HG03280 (cell line): ENCODE results near the gene TTLL10.

ENCODE experiments used
- ATAC-seq: cut with Tn5 transposase; IDR thresholded peaks from one replicate; pipeline ENCODE4 v1.9.1; 2021; ENCODE audit warnings: mild to moderate bottlenecking, moderate library complexity; ENCODE audit not compliant: unreplicated experiment

Gene TTLL10

GRCh38 chr1:1217621-1218523 is 44.2 kb downstream of the TTLL10 start:
- no peak for ATAC-seq

GRCh38 chr1:1218524-1219200 is 45.0 kb downstream of the TTLL10 start:
- ATAC-seq, result no peak

GRCh38 chr1:1219341-1219740 is 45.7 kb downstream of the TTLL10 start:
- ATAC-seq, result no peak

GRCh38 chr1:1220197-1220596 is 46.5 kb downstream of the TTLL10 start:
- no peak for ATAC-seq

- ATAC-seq, result no peak
Measured at GRCh38 chr1:1221887-1222574, 48.4 kb downstream of the TTLL10 start.

- no peak for ATAC-seq
Measured at GRCh38 chr1:1222575-1223225, 49.0 kb downstream of the TTLL10 start.

GRCh38 chr1:1223321-1223720 is 49.6 kb downstream of the TTLL10 start:
- ATAC-seq, result no peak

GRCh38 chr1:1223891-1224290 is 50.2 kb downstream of the TTLL10 start:
- ATAC-seq, result no peak

- no peak for ATAC-seq
Measured at GRCh38 chr1:1225238-1225845, 51.7 kb downstream of the TTLL10 start.

- ATAC-seq, result no peak
Measured at GRCh38 chr1:1225913-1226312, 52.2 kb downstream of the TTLL10 start.

GRCh38 chr1:1226566-1227362 is 53.1 kb downstream of the TTLL10 start:
- ATAC-seq, result no peak

GRCh38 chr1:1227386-1227785 is 53.7 kb downstream of the TTLL10 start:
- ATAC-seq, result no peak

- no peak for ATAC-seq
Measured at GRCh38 chr1:1228187-1228586, 54.5 kb downstream of the TTLL10 start.

GRCh38 chr1:1228596-1229321 is 55.1 kb downstream of the TTLL10 start:
- ATAC-seq, result no peak

GRCh38 chr1:1229770-1230169 is 56.1 kb downstream of the TTLL10 start:
- ATAC-seq, result no peak

GRCh38 chr1:1230656-1231399 is 57.1 kb downstream of the TTLL10 start:
- ATAC-seq, result no peak

- peak; percentile 91 for ATAC-seq
Measured at GRCh38 chr1:1231400-1232207, 57.9 kb downstream of the TTLL10 start, which contains the start of gene SDF4. Gene SDF4, minus strand, starts transcription at chr1:1232001. Its CDS starts 3,229 bp downstream, at chr1:1228772.
